Stimulated activated CD8-positive, alpha-beta memory T cell treated with anti-CD3 and anti-CD28 coated beads, Interleukin-12 subunit alpha, Interleukin-12 subunit beta, amount 100 ng/mL, for 4 hours (primary cell): ENCODE results near the gene MAD1L1.
"Not testable (repeated sequence)": the region's sequence is repeated elsewhere in the genome, so short reads cannot be mapped to it uniquely, and the experiment has no call there.

Experiments used
- DNase-seq: peaks from one replicate; pipeline ENCODE4 v3.0.0-alpha.2; 2020; ENCODE audit warnings: low read depth

The MAD1L1 gene

DNA sequence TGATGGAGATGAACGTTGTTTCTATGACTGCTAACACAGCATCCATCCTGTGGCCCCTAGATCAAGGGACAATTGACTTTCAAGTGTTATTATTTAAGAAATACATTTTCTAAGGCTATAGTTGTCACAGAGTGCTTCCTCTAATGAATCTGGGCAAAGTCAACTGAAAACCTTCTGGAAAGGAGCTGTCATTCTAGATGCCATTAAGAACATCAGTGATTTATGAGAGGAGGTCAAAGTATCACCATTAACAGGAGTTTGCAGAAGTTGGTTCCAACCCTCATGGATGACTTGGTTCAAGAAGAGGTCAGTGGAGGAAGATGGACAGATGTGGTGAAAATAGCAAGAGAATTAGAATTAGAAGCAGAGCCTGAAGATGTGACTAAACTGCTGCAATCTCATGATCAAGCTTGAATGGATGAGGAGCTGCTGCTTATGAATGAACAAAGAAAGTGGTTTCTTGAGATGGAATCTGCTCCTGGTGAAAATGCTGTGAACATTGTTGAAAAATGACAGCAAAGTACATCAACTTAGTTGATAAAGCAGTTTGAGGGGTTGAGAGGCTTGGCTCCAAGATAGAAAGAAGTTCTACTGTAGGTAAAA lies 400.7 kb downstream of the MAD1L1 start:
- DNase-seq, result not testable (repeated sequence)

- DNase-seq, result not testable (repeated sequence)
These were observed 401.3 kb downstream of the MAD1L1 start for GRCh38 chr7:1831471-1831870.

DNA sequence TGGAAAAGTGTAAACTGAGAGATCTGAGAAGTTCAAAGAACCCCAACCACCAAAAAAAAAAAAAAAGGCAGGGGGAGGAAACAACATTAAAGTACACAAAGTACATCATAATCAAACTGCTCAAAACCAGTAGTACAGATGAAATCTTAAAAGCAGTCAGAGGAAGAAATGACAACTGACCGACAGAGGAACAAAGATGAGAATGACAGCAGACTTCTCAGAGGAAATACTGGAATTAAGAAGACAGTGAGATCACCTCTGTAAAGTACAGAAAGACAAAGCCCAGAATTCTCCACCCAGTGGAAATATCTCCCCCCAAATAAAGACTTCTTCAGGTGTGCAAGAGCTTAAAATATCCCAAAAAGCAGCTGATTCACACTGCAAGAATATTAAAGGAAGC lies 403.1 kb downstream of the MAD1L1 start:
- DNase-seq, result not testable (repeated sequence)

GRCh38 chr7:1829111-1829510 lies 403.6 kb downstream of the MAD1L1 start:
- no peak for DNase-seq

DNA sequence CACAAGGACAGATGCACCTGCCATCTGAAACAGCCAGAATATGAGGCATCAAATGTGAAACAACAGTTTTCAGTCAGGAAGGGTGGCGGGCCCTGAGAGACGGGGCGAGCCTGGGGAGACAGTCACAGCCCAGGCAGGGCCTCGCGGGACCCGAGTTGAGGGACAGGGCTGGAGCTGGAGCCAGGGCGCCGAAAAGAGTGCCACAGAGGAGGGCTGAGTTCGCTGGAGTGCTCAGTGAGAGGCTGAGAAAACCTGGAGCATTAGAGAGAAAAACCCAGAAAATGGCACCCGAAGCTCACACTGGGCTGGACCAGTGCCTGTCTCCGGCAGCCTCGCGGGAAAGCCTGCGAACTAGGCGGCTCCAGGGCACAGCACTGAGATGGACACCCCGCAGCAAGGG lies 404.6 kb downstream of the MAD1L1 start:
- DNase-seq, result not testable (repeated sequence)

DNA sequence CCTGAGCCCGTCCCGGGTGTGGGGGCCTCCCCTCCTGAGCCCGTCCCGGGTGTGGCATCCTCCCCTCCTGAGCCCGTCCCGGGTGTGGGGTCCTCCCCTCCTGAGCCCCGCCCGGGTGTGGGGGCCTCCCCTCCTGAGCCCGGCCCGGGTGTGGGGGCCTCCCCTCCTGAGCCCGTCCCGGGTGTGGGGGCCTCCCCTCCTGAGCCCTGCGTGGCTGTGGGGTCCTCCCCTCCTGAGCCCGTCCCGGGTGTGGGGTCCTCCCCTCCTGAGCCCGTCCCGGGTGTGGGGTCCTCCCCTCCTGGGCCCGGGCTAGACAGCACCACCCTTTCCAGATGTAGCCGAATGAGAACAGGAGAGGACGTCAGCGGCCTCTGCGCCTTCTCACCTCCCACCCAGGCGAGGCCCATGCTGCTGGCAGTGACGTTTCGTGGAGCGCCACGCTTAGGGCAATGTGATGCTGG lies 405.2 kb downstream of the MAD1L1 start:
- not testable (repeated sequence) for DNase-seq

DNA sequence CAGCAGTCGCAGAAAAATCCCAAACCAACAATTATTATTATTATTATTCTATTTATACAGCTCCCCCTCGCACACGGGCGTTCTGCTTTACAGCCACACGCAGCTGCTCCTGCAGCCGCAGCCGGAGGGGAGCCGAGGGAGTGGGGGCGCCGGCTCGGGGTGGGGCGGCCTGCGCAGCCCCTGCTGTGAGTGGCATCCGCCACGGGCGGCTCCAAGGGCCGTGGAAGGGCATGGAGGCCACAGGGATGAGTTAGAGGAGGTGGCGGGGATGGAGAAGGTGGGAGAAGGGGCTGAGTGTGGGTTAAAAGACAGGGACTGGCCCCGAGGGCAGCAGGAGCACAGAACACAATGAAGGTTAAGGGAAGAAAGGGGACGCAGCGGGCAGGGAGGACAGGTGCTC lies 405.8 kb downstream of the MAD1L1 start:
- DNase-seq, result not testable (repeated sequence)

DNA sequence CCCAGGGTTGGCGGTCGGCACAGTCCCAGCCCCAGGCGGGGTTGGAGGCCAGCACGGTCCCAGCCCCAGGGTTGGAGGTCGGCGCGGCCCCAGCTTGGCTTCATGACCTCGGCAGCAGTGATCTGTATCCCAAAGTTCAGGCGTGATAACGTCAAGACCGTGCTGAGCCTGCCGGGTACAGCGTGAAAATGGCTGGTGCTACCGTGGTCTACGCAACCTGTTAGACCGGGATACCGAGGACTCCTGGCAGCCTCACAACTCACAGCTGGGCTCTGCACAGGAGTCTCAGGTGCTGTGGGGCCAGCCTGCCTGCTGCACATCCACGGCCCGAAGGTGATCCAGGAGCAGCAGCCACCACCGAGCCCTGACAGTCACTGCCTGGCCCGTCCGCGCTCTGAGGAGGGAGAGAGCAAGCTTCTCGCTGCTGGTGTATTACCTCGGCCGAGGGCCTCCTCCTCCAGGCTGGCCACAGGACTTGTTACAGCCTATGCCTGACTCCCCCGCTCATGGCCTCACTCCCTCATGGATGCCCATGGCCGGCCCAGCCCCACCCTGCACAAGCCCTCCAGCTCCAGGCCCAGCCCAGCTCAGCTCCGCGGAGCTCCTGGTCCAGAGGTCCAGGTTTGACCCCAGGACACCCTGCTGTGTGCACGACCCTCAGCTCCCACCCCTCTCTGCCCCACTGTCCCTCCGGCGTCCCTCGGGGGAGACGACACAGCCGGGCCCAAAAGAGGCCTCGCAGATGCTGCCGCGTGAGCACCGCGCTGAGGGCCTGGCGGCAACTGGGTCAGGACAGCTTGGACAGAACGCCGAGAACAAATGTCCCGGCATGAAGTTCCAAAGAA lies 406.6 kb downstream of the MAD1L1 start:
- no peak for DNase-seq

DNA sequence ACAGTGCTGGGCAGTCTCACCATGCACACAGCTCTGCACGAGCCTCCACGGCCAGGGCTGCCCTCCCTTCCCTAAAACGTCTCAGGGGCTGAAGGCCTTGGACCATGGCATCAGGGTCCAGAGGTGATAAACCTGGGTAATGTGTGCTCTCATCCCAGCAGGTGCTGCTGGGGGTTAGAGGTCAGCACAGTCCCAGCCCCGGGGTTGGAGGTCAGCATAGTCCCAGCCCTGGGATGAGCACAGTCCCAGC lies 407.2 kb downstream of the MAD1L1 start:
- DNase-seq, result not testable (repeated sequence)

- not testable (repeated sequence) for DNase-seq
These were observed 407.7 kb downstream of the MAD1L1 start for GRCh38 chr7:1824882-1825646.

DNA sequence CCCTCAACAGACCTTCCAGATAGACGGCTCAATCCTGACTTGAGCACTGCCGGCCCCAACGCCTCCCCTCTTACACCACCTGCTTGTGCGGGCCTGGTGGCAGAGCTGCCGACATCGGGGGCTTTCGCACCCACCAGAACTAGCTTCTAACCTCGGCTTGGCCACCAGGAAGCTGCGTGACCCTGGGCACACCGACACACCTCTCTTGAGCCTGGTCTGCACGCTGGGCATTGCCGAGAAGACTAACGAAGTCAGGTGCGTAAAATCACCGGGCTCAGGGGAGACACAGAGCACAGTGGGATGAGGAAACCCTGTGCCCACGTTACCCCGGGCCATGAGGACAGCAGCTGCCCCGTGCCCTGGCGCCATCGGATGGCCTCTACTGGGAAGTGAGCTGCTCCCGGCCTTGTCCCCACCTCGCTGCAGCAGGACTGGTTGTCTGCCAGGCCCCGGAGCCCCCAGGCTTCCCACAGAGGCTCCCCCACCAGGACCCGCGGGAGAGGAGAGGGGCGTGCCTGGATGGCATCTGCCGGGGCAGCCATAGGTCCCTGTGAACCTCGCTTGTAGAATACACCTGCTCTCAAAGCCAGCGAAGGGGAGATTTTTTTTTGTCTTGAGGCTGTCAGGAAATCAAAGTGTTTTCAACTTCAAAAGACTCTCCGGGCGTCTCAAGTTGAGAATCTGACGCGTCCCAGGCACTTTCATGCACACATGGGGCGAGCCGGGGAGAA lies 408.4 kb downstream of the MAD1L1 start:
- DNase-seq, result not testable (repeated sequence)

DNA sequence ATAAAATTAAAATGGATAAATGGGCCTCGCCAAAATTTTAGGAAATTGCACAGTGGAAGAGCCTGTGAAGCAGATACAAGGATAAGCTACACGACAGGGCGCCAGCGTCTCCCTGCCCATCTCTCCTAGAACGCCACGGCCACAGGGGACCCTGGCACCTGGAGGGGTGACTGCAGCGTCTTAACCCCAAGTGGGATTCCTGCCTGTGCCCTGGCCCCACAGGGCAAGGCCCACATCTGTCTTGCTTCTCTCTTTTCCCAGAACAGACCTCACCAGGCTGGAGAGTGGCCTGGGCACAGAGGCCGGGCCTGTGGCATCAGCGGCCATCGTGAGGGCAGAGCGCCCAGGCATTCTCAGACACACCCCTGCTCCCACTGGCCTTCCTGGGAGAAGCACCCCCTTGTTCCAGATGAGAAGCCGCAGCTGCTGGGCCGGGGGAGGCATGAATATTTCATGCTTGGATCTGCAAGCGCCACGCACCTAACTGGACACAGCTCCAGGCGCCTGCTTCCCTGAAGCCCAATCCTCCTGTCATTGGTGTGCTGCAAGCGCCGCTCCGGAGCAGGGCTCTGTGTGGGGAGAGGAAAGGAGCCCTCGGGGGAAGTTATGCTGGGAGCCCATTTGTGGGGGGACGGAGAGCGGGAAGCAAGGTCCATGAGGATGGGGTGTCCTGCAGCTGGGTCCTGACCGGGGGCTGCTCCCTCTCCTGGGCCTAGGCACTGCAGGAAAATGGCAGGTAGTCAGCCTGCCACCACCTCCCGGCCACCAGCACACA lies 409.2 kb downstream of the MAD1L1 start:
- no peak for DNase-seq

DNA sequence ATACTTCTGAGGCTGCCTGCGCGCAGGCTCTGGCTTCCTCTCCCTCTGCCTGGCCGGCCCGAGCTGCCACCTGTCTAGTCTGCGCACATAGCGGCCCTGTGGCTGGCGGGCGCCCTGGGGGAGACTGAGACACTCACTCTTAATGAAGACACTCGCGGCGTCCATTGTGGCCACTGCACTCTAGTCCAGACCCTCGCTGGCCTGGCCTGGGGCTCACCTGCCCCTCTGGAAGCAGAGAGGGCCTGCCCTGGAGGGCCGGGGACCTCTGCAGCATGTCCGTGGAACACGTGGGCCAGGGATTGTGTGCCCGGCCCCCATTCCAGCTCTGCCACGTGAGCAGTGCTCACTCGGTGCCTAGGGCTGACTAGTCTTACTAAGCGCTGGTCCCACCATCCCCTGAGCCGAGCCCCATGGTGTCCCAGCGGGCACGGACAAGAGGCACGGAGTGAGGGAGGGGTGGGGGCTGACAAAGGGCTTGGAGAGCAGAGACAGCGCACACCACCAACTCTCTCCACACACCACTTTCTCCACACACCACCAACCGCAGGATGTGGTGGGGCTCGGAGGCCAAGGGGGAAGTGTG lies 413.4 kb downstream of the MAD1L1 start:
- no peak for DNase-seq

GRCh38 chr7:1818575-1819258 lies 414.0 kb downstream of the MAD1L1 start:
- no peak for DNase-seq

- DNase-seq, result no peak
These were observed 415.6 kb downstream of the MAD1L1 start for GRCh38 chr7:1817061-1817712.

- not testable (repeated sequence) for DNase-seq
These were observed 416.3 kb downstream of the MAD1L1 start for GRCh38 chr7:1816451-1816850.

- DNase-seq, result not testable (repeated sequence)
These were observed 417.0 kb downstream of the MAD1L1 start for GRCh38 chr7:1815551-1816281.

- DNase-seq, result no peak
These were observed 417.7 kb downstream of the MAD1L1 start for GRCh38 chr7:1815051-1815481.
